Lower lobe of right lung (tissue), 2 donors: ENCODE measurements around the gene AGAP2. TPM values are rescaled to one million over a fixed set of nuclear protein-coding genes. Genes with fewer than 3 reads are reported as not detected.

ENCODE experiments used
- ATAC-seq, 2 donors: fragments of 200-7000 bp; cut with Tn5 transposase; one replicate each; pipeline ENCODE4 v1.9.1; 2020 to 2022; ENCODE audit warnings: mild to moderate bottlenecking in 2 of 2, moderate library complexity in 2 of 2
- DNase-seq: peaks from one replicate; pipeline ENCODE4 v3.0.0-alpha.2; 2020
- H3K27ac ChIP-seq: fragments of 200-600 bp; one replicate; pipeline ENCODE4 v1.8.0; 2022
- H3K27me3 ChIP-seq: fragments of 200-600 bp; one replicate; pipeline ENCODE4 v1.8.0; 2022; ENCODE audit warnings: low read depth
- H3K36me3 ChIP-seq: fragments of 200-600 bp; one replicate; pipeline ENCODE4 v1.8.0; 2022; ENCODE audit warnings: mild to moderate bottlenecking
- H3K4me1 ChIP-seq: fragments of 200-600 bp; one replicate; pipeline ENCODE4 v1.8.0; 2022
- H3K4me3 ChIP-seq: fragments of 200-600 bp; one replicate; pipeline ENCODE4 v1.8.0; 2022; ENCODE audit warnings: mild to moderate bottlenecking
- H3K9me3 ChIP-seq: fragments of 200-600 bp; one replicate; pipeline ENCODE4 v1.8.0; 2022
- intact Hi-C: fragments of 100-400 bp; cut with DNase I; formaldehyde crosslinking; loops from one replicate; pipeline ENCODE4 v1.11.0; 2022
- total RNA-seq: library from RNA; stranded (reverse); fragmentation: NEBNext Ultra II Directional; extraction: Animal tissue kit (Norgen Biotek cat#: 25700); gene quantifications from one replicate; pipeline ENCODE4 v1.2.1, GENCODE V29; 2021
- TF ChIP-seq, protein P1 (sequence below): fragments of 200-600 bp; IDR thresholded peaks from one replicate; pipeline ENCODE4 v1.8.0; 2022; ENCODE audit warnings: antibody characterized with exemption, mild to moderate bottlenecking
- donor health status: DM: no; HTN: yes; CAD: no; lungs with severe emphysema.

AGAP2 gene
- total RNA-seq, 1 donor from 2014 or later = 5.7 TPM

DNA sequence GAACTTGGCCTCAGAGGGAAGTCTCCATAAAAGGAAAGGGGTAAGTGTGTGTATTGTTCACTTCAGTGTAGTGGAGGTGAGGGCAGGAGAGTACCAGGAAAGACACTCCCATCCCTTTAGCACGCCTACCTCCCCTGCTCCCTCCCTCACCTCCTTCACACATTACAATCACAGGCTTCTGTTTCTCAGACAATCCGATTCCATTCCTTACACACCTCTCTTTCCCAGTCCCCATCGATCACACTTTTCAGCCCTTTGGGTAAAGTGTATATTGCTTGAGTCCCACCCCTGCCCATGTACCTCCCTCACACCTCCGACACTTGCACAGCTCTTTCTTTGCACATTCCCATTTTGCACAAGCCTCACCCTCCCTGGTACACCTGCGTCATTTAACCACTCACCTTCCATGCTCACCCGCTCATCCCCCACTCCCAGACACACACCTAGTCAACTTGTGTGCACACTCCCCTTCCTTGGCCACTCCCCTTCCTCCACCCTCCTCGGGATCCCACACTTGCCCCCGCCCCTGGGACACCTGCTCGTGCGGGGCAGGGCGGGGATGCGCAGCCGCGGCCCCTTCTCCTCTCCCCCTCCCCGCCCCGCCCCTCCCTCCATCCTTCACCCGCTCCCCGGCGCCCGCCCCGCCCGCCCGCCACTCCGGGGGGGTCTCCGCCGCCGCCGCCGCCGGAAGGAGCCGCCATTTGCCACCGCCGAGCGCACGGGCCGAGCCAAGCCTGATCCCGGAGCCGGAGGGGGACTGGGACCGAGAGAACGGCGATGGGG is 16.1 kb upstream of the AGAP2 start, which contains the start of gene MARCHF9:
Gene MARCHF9, plus strand, starts transcription at position 693 of the 783 bp plus-strand sequence. CDS start 426 bp downstream, outside the sequence.
- intact Hi-C loops = no loop called here
- DNase-seq = peak; percentile 86
- Histone ChIP-seq H3K9me3 (no peaks in the 10 kb centered on the region), H3K4me3 (peak within 1 kb of the TSS; percentile 64), H3K27ac (peak within 1 kb of the TSS; percentile 78), H3K4me1 (peaks cover 51% of the 10 kb centered on the region), H3K27me3 (no peaks in the 10 kb centered on the region), H3K36me3 (peaks cover 34% of the 10 kb centered on the region)
- TF ChIP-seq, protein P1, sequence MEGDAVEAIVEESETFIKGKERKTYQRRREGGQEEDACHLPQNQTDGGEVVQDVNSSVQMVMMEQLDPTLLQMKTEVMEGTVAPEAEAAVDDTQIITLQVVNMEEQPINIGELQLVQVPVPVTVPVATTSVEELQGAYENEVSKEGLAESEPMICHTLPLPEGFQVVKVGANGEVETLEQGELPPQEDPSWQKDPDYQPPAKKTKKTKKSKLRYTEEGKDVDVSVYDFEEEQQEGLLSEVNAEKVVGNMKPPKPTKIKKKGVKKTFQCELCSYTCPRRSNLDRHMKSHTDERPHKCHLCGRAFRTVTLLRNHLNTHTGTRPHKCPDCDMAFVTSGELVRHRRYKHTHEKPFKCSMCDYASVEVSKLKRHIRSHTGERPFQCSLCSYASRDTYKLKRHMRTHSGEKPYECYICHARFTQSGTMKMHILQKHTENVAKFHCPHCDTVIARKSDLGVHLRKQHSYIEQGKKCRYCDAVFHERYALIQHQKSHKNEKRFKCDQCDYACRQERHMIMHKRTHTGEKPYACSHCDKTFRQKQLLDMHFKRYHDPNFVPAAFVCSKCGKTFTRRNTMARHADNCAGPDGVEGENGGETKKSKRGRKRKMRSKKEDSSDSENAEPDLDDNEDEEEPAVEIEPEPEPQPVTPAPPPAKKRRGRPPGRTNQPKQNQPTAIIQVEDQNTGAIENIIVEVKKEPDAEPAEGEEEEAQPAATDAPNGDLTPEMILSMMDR = no peak
- peak; percentile 59 to 69 for ATAC-seq

- Histone ChIP-seq H3K4me3 (no peak overlapping the region), H3K27ac (peak overlapping the region; percentile 25), H3K9me3 (no peaks in the 10 kb centered on the region), H3K36me3 (peaks cover 37% of the 10 kb centered on the region), H3K4me1 (peaks cover 51% of the 10 kb centered on the region), H3K27me3 (no peaks in the 10 kb centered on the region)
- TF ChIP-seq, protein P1 = no peak
- no peak for DNase-seq
- intact Hi-C loops = no loop called here
- ATAC-seq = no peak
Observed at GRCh38 chr12:57753756-57754337, 15.3 kb upstream of the AGAP2 start.

- Histone ChIP-seq H3K4me1 (peaks cover 51% of the 10 kb centered on the region), H3K36me3 (peaks cover 37% of the 10 kb centered on the region), H3K9me3 (no peaks in the 10 kb centered on the region), H3K27me3 (no peaks in the 10 kb centered on the region), H3K27ac (peak overlapping the region; percentile 69), H3K4me3 (peak overlapping the region; percentile 84)
- ATAC-seq = no peak
- no peak for DNase-seq
- TF ChIP-seq, protein P1 = no peak
- intact Hi-C loops = no loop called here
Observed at GRCh38 chr12:57752668-57753000, 14.1 kb upstream of the AGAP2 start.

GRCh38 chr12:57751788-57752667 is 13.5 kb upstream of the AGAP2 start, which contains the start of gene CDK4:
Gene CDK4 (minus strand): TSS chr12:57752310. CDS start chr12:57751717, 593 bp downstream.
- Histone ChIP-seq H3K27me3 (no peaks in the 10 kb centered on the region), H3K4me1 (peaks cover 50% of the 10 kb centered on the region), H3K27ac (peak within 1 kb of the TSS; percentile 89), H3K36me3 (peaks cover 38% of the 10 kb centered on the region), H3K4me3 (peak within 1 kb of the TSS; percentile 84), H3K9me3 (no peaks in the 10 kb centered on the region)
- peak; percentile 99 for DNase-seq
- ATAC-seq = peak; percentile 90 to 93
- intact Hi-C loops = no loop called here
- TF ChIP-seq, protein P1 = no peak

- peak overlapping the region; percentile 89 for H3K27ac ChIP-seq
- TF ChIP-seq, protein P1 = no peak
- peak overlapping the region; percentile 84 for H3K4me3 ChIP-seq
- intact Hi-C loops = no loop called here
- peaks cover 44% of the 10 kb centered on the region for H3K36me3 ChIP-seq
- no peak for ATAC-seq
- H3K4me1 ChIP-seq = peaks cover 44% of the 10 kb centered on the region
- DNase-seq = no peak
- no peaks in the 10 kb centered on the region for H3K9me3 ChIP-seq
- no peaks in the 10 kb centered on the region for H3K27me3 ChIP-seq
Observed at GRCh38 chr12:57751432-57751787, 12.9 kb upstream of the AGAP2 start.
